PC-3 (cell line): ENCODE data around the gene ATP1A4. TPM values are rescaled to one million over a fixed set of nuclear protein-coding genes. Genes with fewer than 3 reads are reported as not detected.
A peak's percentile ranks its signal among the peaks of the same experiment; 100 is the strongest.

Experiments
- ATAC-seq: fragments of 200-7000 bp; cut with Tn5 transposase; 2 replicates; pipeline ENCODE4 v1.9.1; 2020; ENCODE audit warnings: mild to moderate bottlenecking, moderate library complexity
- BruUV-seq: library from RNA; stranded (reverse); fragments of 400-500 nt; replicated peaks from 2 replicates; lab custom pipeline; 2021; lab: Mats Ljungman, UMichigan
- CTCF ChIA-PET: fragments of 300-600 bp; sonication (Branson Sonifier 250); formaldehyde crosslinking; loops from one replicate; lab custom pipeline; 2022; ENCODE audit warnings: antibody characterized with exemption; lab: Charles Lee
- POLR2A ChIA-PET: fragments of 300-600 bp; sonication (Branson Sonifier 250); formaldehyde crosslinking; loops from one replicate; lab custom pipeline; 2022; ENCODE audit warnings: antibody characterized with exemption; ENCODE audit not compliant: unreplicated experiment; lab: Charles Lee
- DNase-seq: peaks from one replicate; pipeline ENCODE4 v3.0.0-alpha.2; 2015
- H2AFZ ChIP-seq: fragments of 300-600 bp; sonication (generic); 2 replicates; pipeline ENCODE4 v1.6.0; 2016; ENCODE audit warnings: antibody characterized with exemption, low read length
- H3F3A ChIP-seq: fragments of 300-600 bp; sonication (generic); one replicate; pipeline ENCODE4 v1.6.0; 2017; ENCODE audit warnings: antibody characterized with exemption, low read length, control low read depth, mild to moderate bottlenecking; ENCODE audit not compliant: unreplicated experiment
- H3K27ac ChIP-seq: fragments of 300-600 bp; sonication (generic); 2 replicates; pipeline ENCODE4 v1.5.1; 2016; ENCODE audit warnings: mild to moderate bottlenecking, low read length
- H3K27me3 ChIP-seq: fragments of 300-600 bp; sonication (generic); 2 replicates; pipeline ENCODE4 v1.6.1; 2016; ENCODE audit warnings: low read length, mixed read lengths
- H3K36me3 ChIP-seq: fragments of 300-600 bp; sonication (generic); 2 replicates; pipeline ENCODE4 v1.6.1; 2016; ENCODE audit warnings: low read depth, mixed run types, low read length, mixed read lengths
- H3K4me1 ChIP-seq: fragments of 300-600 bp; sonication (generic); 2 replicates; pipeline ENCODE4 v1.5.1; 2016; ENCODE audit warnings: low read length; ENCODE audit not compliant: insufficient read depth
- H3K4me2 ChIP-seq: fragments of 300-600 bp; sonication (generic); 2 replicates; pipeline ENCODE4 v1.6.0; 2016; ENCODE audit warnings: low read length
- H3K4me3 ChIP-seq: fragments of 300-600 bp; sonication (generic); 2 replicates; pipeline ENCODE4 v1.5.1; 2016; ENCODE audit warnings: mild to moderate bottlenecking, low read length, mixed read lengths
- H3K79me2 ChIP-seq: fragments of 300-600 bp; sonication (generic); 2 replicates; pipeline ENCODE4 v1.6.1; 2017; ENCODE audit warnings: low read length, mixed read lengths
- H3K9ac ChIP-seq: fragments of 300-600 bp; sonication (generic); 2 replicates; pipeline ENCODE4 v1.6.0; 2016; ENCODE audit warnings: mild to moderate bottlenecking, low read length
- H3K9me2 ChIP-seq: fragments of 300-600 bp; sonication (generic); replicated peaks from 2 replicates; pipeline ENCODE4 v1.6.1; 2016; ENCODE audit warnings: mixed run types, low read length, mixed read lengths
- H3K9me3 ChIP-seq: fragments of 300-600 bp; sonication (generic); 2 replicates; pipeline ENCODE4 v1.6.1; 2016; ENCODE audit warnings: low read length, mixed read lengths
- H4K20me1 ChIP-seq: fragments of 300-600 bp; sonication (generic); 2 replicates; pipeline ENCODE4 v1.6.1; 2016; ENCODE audit warnings: low read length, mixed read lengths
- CTCF ChIP-seq: fragments of 300-600 bp; sonication (generic); conservative IDR thresholded peaks from 2 replicates; pipeline ENCODE4 v1.5.1; 2017; ENCODE audit warnings: antibody characterized with exemption, low read depth, mild to moderate bottlenecking, low read length
- EZH2 ChIP-seq: fragments of 300-600 bp; sonication (generic); IDR thresholded peaks from one replicate; pipeline ENCODE4 v1.6.1; 2017; ENCODE audit warnings: antibody characterized with exemption, mild to moderate bottlenecking, low read length; ENCODE audit not compliant: unreplicated experiment
- EZH2phosphoT487 ChIP-seq: fragments of 300-600 bp; sonication (generic); IDR thresholded peaks from 2 replicates; pipeline ENCODE4 v1.6.1; 2018; ENCODE audit warnings: mild to moderate bottlenecking, antibody characterized with exemption, low read length, borderline replicate concordance
- intact Hi-C: fragments of 100-400 bp; cut with micrococcal nuclease; formaldehyde crosslinking; loops from 2 replicates; pipeline ENCODE4 v1.9.0; 2023
- total RNA-seq: library from RNA; depleted of rRNA; stranded (reverse); fragments of >200 nt; gene quantifications from 2 replicates; pipeline ENCODE4 v1.2.3, GENCODE V29; 2014

Gene ATP1A4
- total RNA-seq, 1 experiment from 2014 or later = 0.04 TPM

DNA sequence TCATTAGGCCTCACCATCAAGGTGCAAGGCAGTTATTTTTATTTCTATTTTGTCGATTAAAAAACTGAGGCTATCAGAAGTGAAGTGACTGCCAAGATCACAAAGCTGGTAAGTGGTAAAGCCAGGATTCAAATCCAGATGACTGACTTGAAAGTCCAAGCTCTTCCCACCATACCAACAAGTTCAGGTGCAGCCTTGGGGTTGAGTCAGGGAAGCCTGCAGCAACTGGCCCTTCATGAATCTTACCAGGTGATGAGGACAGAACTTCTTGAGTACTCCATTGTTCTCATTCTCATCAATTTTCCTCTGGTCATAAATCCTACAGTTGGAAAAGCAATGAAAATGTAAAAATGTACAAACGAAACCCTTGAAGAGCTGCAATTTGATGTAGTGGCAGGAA, 73.9 kb downstream of the ATP1A4 start:
- ChIA-PET POLR2A (interaction anchor here (0.5 kb wide), 1 partner anchor 23 kb away, joined by 3 read pairs; no protein-coding TSS in a partner anchor), CTCF (no interaction called here)
- Histone ChIP-seq H3K9ac (no peak overlapping the region), H4K20me1 (no peaks in the 10 kb centered on the region), H3K9me2 (no peaks in the 10 kb centered on the region), H3K4me2 (no peak overlapping the region), H3K4me3 (no peak overlapping the region), H3K79me2 (no peaks in the 10 kb centered on the region), H3K27ac (no peak overlapping the region), H3K36me3 (peaks cover 72% of the 10 kb centered on the region), H3F3A (no peaks in the 10 kb centered on the region), H3K27me3 (no peaks in the 10 kb centered on the region), H3K9me3 (no peaks in the 10 kb centered on the region), H2AFZ (no peak overlapping the region), H3K4me1 (no peaks in the 10 kb centered on the region)
- TF ChIP-seq CTCF = no peak
- TF ChIP-seq EZH2 = no peak
- TF ChIP-seq EZH2phosphoT487 = no peak
- no TSS peak for BruUV-seq
- intact Hi-C loops = no loop called here
- ATAC-seq (no peak), DNase-seq (no peak)

GRCh38 chr1:160226623-160227022, 75.2 kb downstream of the ATP1A4 start:
- H3K79me2 ChIP-seq = no peaks in the 10 kb centered on the region
- intact Hi-C loops = no loop called here
- ATAC-seq = no peak
- H3K36me3 ChIP-seq = peaks cover 80% of the 10 kb centered on the region
- H2AFZ ChIP-seq = no peak overlapping the region
- BruUV-seq = no TSS peak
- DNase-seq = no peak
- no peaks in the 10 kb centered on the region for H3K9me3 ChIP-seq
- no peak overlapping the region for H3K9ac ChIP-seq
- no peak overlapping the region for H3K27ac ChIP-seq
- ChIA-PET POLR2A (no interaction called here), CTCF (no interaction called here)
- H3K27me3 ChIP-seq = no peaks in the 10 kb centered on the region
- H4K20me1 ChIP-seq = no peaks in the 10 kb centered on the region
- no peak overlapping the region for H3K4me3 ChIP-seq
- no peaks in the 10 kb centered on the region for H3F3A ChIP-seq
- TF ChIP-seq EZH2 = no peak
- H3K4me2 ChIP-seq = no peak overlapping the region
- no peaks in the 10 kb centered on the region for H3K9me2 ChIP-seq
- no peaks in the 10 kb centered on the region for H3K4me1 ChIP-seq

DNA sequence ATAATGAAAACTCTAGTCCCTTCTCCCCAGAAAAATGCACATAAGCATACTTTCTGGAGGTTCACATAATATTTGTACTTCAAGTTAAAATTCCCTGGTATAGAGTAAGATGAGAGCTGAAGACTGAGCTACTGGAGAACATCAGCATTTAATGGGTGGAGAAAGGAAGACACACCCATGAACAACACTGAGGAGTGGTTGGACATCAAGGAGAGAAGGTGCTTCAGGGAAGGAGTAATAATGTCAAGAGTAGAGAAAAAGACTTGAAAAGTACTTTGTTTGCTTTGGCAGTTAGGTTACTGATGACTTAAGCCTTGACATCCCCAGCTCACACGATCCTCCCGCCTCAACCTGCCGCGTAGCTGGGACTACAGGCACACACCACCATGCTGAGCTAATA, 75.6 kb downstream of the ATP1A4 start:
- Histone ChIP-seq H4K20me1 (no peaks in the 10 kb centered on the region), H3K79me2 (no peaks in the 10 kb centered on the region), H3K9me3 (no peaks in the 10 kb centered on the region), H3K4me1 (no peaks in the 10 kb centered on the region), H3K9me2 (no peaks in the 10 kb centered on the region), H3K27ac (no peak overlapping the region), H3K36me3 (peaks cover 81% of the 10 kb centered on the region), H3K9ac (no peak overlapping the region), H2AFZ (no peak overlapping the region), H3K4me3 (no peak overlapping the region), H3F3A (no peaks in the 10 kb centered on the region), H3K4me2 (no peak overlapping the region), H3K27me3 (no peaks in the 10 kb centered on the region)
- DNase-seq (no peak), ATAC-seq (peak; percentile 56; the same call in 1 of the 2 replicates)
- ChIA-PET CTCF (no interaction called here), POLR2A (no interaction called here)
- TF ChIP-seq EZH2 = no peak
- no peak for TF ChIP-seq CTCF
- TF ChIP-seq EZH2phosphoT487 = no peak
- intact Hi-C loops = no loop called here
- BruUV-seq = no TSS peak
